ENCODE measurements around the gene ACBD6.

ACBD6 gene

DNA sequence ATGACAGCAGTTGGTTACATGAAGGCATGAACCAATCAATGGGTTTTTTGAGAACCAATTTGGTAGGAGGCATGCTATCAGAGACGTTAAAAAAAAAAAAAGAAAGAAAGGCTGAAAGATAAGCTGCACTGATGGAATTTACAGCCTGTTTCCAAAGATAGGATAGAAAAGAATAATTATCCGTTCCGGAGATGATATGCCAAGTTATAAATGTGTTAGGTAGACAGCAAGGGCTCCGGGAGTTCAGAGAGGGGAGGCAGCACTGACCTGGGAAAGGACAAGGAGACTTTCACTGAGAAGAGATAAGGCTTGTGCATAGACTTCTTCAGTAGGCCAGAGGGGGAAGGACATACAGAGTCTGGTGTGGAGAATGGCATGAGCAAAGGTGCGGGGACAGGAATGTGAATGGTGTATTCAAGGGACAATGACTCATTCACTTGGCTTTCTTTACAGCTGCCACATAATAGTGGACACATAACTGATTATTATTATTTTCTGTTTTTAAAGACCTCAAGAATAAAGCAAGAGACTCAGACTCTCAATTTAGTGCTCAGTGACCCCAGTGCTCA, 24.8 kb upstream of the ACBD6 start:
- in situ Hi-C loops (cut with MboI; ENCODE audit: low sequenced_read_pairs) = no loop called here

DNA sequence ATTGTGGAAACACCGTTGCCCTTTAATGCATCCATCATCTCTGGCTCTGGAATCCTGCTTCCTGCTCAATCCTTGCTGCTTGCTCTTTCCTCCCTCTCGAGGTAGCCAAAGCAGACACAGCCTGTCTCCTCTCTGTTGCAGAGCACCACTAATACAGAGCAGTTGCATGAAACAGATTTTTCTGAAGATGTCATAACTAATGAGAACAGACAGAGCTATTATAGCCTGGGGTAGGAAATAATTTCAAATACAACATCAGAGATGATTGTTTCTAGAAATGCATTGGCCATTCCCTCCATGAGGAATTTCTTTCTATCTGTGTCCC, 23.3 kb upstream of the ACBD6 start:
- in situ Hi-C loops (cut with MboI; ENCODE audit: low sequenced_read_pairs) = no loop called here

DNA sequence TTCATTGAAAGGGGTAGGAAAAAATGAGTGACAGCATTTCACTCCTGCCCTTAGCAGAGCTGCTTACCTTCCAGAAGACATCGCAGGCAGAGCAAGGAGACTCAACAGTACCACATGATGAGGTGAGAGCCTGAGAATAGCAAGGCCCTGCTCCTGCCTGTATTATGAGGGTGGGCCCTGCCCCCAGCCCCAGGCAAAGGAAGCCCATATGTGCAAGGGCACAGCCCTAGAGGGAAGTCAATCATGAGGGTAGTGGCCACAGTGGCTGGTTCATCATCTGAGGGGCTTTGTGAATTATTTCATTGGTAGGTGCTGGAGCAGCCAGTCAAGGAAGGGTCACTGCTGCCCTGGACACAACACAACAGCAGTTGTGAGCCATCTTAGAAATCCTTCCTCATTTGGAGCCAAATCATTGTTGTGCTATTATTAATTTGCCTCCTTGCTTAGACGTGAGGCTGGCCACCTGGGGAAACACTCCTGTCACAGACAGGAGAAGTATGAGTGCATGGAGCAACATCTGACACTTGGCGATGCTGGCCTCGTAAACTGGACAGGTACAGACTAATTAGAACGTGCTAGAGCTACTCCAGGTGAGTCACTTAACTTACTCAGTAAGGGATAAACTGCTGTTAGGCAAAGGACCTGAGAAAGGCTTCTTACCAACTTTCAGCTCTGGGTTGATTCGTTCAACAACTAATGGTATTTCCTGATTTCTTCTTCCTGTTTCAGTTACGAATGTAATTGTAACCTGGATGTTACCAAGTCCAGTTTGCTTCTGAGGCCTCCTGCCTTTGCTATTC, 22.7 kb upstream of the ACBD6 start:
- in situ Hi-C loops (cut with MboI; ENCODE audit: low sequenced_read_pairs) = no loop called here

DNA sequence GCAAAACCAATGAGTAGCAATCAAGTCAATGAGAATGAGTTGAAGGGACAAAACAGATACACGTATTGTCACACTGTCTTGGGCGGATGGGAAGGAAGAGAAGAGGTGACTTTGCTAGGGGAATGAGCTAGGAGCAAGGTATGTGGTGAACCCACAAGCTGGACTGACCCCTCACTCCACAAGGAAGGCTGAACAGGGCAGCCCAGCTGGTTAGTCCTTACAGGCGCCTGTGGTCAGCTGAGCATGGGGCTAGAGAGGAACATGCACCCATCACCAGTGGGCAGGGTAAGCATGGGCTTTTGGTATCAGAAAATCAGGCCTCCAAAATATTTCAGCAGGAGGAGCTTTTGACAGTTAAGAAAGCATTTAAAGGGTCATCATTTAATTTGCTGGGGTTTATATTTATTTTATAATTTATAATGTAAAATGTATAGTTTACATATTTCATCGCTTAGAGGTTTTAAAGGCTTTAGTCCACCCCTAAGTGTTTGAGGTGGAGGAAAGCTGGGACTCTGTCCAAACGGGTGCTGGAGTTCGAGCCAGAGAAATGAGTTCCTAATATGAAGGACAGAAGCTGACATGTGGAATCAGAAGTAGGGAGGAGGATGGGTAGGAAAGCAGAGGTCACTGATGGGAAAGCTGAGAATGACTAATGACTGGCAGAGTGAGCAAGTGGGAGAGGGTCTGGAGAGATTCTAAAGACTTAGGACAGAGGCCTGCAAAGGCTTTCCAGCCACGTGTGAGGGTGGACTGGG, 22.0 kb upstream of the ACBD6 start:
- in situ Hi-C loops (cut with MboI; ENCODE audit: low sequenced_read_pairs) = no loop called here

DNA sequence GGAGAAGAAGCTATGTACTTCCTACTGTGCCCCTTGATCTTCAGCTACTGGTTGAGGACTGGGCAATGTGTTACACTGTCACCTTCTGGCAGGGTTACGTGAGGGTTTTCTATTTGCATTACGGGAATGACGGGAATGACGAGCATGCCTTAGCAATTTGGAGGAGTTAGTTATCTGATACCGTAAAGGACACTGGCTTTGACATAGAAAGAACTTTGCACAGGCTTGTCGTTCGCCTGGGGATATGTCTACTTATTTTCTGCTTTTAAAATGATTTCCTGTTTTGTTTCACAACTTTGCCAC, 19.8 kb upstream of the ACBD6 start:
- in situ Hi-C loops (cut with MboI; ENCODE audit: low sequenced_read_pairs) = no loop called here

DNA sequence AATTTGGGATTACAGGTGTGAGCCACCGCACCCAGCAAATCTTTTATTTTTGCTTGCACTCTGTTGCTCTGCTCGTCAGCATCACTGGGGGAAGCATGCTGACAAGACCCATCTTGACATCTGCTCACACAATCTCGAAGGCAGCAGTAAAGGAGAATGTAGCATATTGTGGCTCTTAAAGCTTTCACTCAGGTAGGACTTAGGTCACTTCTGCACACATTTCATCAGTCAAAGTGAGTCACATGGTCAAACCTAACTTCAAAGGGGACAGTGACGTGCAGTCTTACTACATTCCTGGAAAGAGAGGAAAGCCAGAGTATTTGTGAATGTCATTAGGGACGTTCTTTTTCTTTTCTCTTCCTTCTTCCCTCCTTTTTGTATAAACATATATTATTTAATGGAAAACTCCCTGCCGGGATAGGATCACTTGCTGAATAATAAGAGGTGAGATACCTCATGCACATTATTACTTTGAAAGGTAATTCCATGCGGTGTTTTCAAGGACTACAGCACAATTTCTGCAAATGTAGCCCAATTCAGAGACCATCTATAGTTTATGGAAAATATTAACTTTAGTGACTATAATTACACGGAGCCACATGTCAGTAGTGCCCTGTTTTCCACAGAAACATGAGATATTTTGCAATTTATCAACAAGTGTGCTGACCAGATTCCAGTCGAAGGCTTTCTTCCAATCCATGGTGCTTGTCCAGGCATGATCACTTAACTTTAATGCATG, 19.3 kb upstream of the ACBD6 start:
- in situ Hi-C loops (cut with MboI; ENCODE audit: low sequenced_read_pairs) = no loop called here

DNA sequence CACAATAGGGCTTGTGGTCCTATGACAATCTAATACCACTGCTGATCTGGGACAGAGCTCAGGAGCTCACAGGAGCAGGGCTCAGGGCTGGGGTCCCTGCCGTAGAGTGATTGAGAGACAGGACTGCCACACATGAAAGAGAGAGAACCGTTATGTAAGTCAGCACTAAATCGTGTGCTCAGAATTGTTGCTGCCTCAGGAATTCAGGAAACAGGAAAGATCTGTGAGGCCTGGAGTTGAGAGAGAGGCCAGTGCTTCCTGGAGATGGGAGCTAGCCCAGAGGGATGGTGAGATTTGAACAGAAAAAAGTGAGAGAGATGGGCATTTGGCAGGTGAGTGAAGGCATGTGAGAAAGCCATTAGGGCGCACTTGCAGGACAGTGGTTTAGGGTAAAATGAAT, 17.5 kb upstream of the ACBD6 start:
- in situ Hi-C loops (cut with MboI; ENCODE audit: low sequenced_read_pairs) = no loop called here

DNA sequence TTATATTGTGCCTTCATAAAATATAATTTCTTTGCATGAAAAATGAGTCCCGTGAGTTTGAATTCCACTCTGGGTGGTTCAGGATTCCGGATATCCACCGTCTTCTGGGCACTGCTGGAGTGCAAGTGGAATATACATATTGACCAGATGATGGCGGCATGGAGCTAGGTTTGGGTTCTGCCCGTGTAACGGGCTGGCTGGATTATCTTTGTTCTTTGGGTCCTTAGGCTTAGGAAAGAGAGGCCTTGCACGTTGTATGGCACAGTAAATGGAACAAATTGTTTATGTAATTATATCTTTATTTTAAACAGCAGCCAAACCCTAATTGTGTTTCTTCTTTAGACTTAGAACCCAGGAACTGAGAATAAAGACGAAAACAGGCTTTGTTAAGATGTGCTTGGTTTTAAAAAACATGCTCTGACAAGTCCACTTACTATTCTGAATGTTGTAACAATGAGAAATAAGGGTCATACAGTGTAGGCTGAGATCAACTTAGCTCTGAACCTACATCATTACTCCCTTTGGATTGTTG, 13.5 kb upstream of the ACBD6 start:
- in situ Hi-C loops (cut with MboI; ENCODE audit: low sequenced_read_pairs) = no loop called here

DNA sequence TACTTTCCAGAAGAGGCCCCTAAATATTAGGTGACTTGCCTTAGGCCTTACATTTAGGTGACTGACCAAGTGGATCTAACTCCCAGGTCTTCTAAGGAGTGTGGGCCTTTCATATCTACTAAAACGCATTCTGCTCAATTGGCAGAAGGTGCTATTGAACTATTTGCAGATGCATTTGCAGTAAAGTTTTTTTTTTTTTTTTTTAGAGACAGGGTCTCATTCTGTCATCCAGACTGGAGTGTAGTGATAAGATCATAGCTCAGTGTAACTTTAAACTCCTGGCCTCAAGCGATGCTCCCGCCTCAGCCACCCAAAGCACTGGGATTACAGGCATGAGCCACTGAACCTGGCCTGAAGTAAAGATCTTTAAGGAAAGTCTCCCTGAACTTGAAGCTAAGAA, 13.0 kb upstream of the ACBD6 start:
- in situ Hi-C loops (cut with MboI; ENCODE audit: low sequenced_read_pairs) = no loop called here

DNA sequence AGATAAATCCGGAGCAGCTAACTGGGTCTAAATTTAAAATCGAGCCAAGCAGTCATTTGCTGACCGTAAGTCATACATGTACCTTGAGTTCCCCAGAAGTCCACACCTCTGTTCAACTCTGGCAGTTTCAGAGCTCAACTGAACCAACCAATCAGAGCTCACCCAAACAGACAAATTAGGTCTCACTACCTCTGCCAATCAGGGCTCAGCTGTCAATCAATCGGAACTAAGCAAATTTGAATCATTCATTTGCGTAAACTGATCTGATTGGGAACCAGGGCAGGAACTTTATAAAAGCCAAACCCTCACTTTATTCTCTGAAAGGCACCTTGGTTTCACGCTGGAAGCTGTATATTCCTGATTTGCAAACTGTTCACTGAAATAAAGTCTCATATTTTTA, 11.2 kb upstream of the ACBD6 start:
- in situ Hi-C loops (cut with MboI; ENCODE audit: low sequenced_read_pairs) = no loop called here

DNA sequence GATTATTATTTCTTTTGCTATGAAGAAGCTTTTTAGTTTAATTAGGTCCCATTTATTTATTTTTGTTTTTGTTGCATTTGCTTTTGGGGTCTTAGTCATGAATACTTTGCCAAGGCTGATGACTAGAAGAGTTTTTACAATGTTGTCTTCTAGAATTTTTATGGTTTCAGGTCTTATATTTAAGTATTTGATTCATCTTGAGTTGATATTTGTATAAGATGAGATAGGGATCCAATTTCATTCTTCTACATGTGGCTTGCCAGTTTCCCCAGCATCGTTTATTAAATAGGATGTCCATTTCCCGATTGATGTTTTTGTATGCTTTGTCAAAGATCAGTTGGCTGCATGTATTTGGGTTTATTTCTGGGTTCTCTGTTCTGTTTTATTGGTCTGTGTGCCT, 8.5 kb upstream of the ACBD6 start:
- in situ Hi-C loops (cut with MboI; ENCODE audit: low sequenced_read_pairs) = no loop called here

DNA sequence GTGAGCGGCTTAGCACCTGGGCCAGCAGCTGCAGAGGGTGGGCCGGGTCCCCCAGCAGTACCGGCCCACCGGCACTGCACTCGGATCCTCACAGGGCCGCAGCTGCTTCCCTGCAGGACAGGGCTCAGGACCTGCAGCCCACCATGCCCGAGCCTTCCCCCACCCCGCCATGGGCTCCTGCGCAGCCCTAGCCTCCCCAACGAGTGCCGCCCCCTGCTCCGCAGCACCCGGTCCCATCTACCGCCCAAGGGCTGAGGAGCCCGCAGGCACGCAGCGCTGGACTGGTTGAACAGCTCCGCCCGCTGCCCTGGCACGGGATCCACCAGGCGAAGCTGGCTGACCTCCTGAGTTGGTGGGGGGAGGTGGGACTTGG, 6.3 kb upstream of the ACBD6 start:
- in situ Hi-C loops (cut with MboI; ENCODE audit: low sequenced_read_pairs) = no loop called here

DNA sequence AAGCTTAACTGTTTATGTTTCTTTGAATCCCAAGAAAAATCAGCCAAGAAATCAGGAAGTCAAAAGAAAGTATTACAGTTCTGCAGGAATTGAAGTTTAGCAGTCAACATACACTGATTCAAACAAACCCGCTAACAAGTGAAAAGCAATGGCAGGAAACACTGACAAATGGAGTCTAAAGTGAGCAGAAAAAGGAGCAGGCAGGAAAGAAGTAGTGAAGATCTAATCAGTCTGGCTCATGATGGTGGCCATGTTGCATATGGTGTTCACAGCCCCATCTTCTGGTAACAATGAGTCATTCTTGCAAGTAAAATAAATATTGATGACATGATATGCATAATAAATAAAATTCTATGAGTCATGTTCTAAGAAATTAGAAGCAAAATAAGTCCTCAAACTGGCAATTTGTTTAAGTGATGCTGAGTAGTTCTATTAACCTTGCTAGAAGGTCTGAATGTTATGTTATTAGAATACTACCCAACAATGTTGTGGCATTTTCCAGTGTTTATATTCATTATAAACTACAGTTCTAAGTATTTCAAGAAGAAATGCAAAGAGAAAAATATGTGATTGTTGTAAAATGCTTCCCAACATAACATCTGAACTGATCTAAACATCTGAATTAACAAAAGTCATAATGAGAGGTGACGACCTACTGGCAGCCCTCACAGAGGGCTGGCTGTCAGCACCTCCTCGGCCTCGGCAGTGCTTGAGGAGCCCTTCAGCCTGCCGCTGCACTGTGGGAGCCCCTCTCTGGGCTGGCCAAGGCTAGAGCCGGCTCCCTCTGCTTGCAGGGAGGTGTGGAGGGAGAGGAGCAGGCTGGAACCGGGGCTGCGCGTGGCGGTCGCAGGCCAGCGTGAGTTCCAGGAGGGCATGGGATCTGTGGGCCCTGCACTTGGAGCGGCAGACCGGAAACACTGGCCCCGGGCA, 5.7 kb upstream of the ACBD6 start:
- in situ Hi-C loops (cut with MboI; ENCODE audit: low sequenced_read_pairs) = no loop called here

DNA sequence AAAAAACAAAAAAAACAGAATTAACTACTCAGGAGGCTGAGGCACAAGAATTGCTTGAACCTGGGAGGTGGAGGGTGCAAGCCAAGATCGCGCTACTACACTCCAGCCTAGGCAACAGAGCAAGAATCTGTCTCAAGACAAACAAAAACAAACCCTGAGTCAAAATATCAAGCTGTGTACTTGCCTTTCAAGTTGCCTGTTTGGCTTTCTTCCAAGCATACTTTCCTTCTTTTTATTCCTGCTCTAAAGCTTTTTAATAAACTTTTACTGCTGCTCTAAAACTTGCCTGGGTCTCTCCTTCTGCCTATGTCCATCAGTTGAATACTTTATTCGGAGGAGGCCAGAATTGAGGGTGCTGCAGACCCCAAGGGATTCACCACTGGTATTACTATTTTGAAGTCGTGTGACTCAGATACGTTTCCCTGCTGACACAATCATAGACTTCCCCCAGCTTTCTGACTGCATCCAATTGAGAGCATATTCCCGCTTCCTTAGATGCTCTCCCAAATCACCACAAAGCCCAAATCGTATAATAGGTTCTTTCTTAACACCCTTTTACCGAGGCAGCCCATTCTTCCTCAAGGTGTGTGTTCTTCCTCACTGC, 3.5 kb upstream of the ACBD6 start:
- in situ Hi-C loops (cut with MboI; ENCODE audit: low sequenced_read_pairs) = no loop called here

DNA sequence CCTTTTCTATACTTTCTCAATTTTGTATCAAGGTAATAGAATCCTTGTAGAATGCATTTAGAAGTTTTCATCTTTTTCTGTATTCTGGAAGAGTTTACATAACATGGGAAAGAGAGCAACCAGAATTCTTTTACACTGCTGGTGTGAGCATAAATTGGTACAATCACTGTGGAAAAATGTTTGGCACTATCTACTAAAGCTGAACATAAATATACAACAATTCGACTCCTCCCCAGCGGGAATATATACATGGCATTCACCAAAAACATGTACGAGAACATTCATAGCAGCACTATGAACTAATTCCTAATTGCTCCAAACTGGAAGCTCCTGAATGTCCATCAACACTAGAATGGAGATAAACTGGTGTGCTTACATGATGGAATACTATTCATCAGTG, 1.8 kb upstream of the ACBD6 start:
- in situ Hi-C loops (cut with MboI; ENCODE audit: low sequenced_read_pairs) = no loop called here

DNA sequence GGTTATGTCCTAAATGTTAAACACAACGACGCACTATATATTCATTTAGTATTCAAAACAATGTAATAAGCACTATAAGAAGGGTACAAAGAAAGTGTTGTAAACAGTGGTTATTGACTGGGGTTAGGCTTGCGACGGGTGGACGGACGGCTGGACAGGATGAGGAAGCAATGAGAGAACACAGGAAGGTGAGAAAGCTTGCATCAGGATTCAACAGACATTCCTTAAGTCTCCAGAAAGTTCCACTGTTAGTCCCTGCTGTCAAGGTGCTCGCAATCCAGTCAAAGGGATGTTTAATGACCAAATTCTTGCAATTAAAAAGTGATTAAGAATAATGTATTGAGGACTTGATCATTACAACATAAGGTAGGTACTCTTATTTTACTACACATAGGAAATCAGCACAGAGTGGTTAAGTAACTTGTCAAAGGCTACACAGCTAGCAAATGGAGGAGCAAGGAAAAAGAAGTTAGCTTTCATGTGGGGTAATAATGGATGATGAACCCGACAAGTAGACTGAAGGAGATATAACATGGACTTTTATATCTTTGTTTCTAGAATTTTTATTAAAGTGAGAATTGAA, 994 bp upstream of the ACBD6 start:
- in situ Hi-C loops (cut with MboI; ENCODE audit: low sequenced_read_pairs) = no loop called here

DNA sequence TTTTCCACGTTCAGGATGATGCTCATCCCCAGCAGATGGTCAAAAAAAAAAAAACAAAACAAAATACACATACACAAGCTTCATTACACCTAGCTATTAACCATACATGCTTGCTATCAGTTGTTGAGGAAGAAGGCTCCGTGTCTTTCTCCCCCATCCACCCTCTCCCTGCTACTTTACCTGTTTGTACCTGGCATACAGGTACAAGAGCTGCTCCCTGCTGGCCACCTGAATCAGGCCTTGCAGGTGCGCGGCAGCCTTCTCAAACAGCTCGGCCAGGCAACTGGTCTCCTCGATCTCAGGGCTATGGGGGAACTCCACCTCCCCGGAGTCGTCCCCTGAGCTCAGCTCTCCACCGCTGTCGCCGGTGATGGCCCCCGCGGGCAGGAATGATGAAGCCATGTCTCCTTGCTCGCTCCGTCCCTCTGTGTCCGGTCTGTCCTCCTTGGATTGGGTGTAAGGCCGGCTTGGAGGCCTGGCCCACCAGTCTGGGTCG, 464 bp downstream of the ACBD6 start:
- in situ Hi-C loops (cut with MboI; ENCODE audit: low sequenced_read_pairs) = no loop called here

DNA sequence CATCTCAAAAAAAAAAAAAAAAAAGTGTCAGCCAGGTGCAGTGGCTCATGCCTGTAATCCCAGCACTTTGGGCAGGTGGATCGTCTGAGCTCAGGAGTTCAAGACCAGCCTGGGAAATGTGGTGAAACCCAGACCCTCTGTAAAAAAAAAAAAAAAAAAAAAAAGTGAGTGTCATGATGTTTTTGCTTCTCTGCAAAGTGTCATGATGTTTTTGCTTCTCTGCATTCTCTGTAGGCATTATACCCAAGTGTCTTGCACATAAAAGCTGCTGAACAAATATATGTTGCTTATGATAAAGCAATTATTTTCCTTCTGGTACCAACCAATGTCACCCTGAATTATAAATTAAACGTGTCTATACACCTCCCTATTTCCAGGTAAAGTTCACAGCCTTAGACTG, 1.7 kb downstream of the ACBD6 start:
- in situ Hi-C loops (cut with MboI; ENCODE audit: low sequenced_read_pairs) = no loop called here

DNA sequence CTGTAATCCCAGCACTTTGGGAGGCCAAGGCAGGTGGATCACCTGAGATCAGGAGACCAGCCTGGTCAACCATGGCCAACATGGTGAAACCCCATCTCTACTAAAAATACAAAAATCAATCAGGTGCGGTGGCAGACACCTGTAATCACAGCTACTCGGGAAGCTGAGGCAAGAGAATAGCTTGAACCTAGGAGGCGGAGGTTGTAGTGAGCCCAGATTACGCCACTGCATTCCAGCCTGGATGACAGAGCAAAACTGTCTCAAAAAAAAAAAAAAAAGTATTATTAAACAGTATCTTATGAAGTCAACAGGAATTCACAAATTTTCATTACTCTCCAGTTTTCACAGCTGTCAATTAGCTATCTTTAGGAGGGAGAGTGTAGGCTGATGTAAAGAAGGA, 3.8 kb downstream of the ACBD6 start:
- in situ Hi-C loops (cut with MboI; ENCODE audit: low sequenced_read_pairs) = no loop called here

DNA sequence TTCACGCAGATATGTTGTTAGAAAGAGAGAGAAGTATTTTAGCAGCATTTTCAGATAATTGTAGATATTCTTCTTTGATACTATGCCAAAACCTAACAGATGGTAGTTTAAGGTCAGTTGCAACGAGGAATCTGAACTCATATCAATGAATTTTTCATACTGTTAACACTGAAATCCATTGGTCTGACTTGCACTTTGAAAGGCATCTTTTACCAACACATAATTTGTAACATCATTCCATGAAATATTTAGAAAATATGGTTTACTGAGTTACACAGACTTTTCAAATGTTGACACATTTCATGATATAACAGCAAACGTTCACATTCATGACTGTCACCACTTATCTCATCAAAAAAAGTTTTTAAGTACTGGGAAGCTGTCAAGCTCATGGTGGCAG, 4.6 kb downstream of the ACBD6 start:
- in situ Hi-C loops (cut with MboI; ENCODE audit: low sequenced_read_pairs) = no loop called here
